ENCODE data around the gene LRP8.
A peak's percentile ranks its signal among the peaks of the same experiment; 100 is the strongest.

LRP8 gene

DNA sequence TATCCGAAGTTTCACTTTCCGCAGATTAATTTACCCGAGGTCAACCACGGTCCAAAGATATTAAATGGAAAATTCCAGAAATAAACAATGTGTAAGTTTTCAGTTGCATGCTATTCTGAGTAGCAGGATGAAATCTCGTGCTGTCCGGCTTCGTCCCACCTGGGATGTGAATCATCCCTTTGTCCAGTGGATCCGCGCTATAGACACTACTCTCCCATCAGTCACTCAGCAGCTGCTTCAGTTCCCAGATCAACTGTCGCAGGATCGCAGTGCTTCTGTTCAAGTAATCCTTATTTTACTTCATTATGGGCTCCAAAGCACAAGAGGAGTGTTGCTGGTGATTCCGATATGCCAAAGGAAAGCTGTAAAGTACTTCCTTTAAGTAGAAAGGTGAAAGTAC is 8.3 kb upstream of the LRP8 start:
- no peak overlapping the region for H3K4me3 Mint-ChIP-seq
- H3K27me3 Mint-ChIP-seq: no peaks in the 10 kb centered on the region
- H3K36me3 Mint-ChIP-seq: no peaks in the 10 kb centered on the region
- no peak overlapping the region for H3K27ac Mint-ChIP-seq
- H3K9me3 Mint-ChIP-seq (ENCODE audit: low read depth): no peaks in the 10 kb centered on the region
- peaks cover 12% of the 10 kb centered on the region for H3K4me1 Mint-ChIP-seq (ENCODE audit: low read depth)

DNA sequence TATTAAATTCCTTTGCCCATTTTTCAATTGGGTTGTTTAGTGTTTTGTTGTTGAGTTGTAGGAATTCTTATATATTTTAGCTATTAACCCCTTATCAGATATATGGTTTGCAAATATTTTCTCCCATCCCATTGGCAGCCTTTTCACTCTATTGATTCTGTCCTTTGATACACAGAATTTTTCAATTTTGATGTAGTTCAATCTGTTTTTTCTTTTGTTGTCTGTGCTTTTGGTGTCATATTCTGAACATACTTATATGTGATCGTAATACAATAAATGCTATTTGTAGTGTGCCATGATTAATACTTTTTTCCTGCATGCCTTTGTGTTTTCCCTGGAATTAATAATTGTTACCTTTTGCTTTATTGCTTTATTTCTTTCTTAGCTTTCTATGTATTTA is 7.8 kb upstream of the LRP8 start:
- no peaks in the 10 kb centered on the region for H3K9me3 Mint-ChIP-seq (ENCODE audit: low read depth)
- no peaks in the 10 kb centered on the region for H3K27me3 Mint-ChIP-seq
- no peak overlapping the region for H3K27ac Mint-ChIP-seq
- H3K36me3 Mint-ChIP-seq: no peaks in the 10 kb centered on the region
- H3K4me1 Mint-ChIP-seq (ENCODE audit: low read depth): peaks cover 11% of the 10 kb centered on the region
- H3K4me3 Mint-ChIP-seq: no peak overlapping the region

DNA sequence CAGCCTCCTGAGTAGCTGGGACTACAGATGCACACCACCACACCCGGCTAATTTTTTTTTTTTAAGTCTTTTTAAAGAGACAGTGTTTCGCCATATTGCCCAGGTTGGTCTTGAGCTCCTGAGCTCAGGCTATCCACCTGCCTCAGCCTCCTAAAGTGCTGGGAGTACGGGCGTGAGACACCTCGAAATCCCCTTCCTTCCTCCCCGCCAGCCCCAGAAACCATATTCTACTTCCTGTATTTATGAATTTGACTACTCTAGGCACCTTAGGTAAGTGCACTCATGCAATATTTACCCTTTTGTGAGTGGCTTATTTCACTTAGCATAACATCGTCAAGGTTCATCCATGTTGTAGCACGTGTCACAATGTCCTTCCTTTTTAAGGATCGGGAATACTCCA is 6.9 kb upstream of the LRP8 start:
- H3K9me3 Mint-ChIP-seq (ENCODE audit: low read depth): no peaks in the 10 kb centered on the region
- no peak overlapping the region for H3K4me3 Mint-ChIP-seq
- H3K27ac Mint-ChIP-seq: no peak overlapping the region

GRCh38 chr1:53334312-53334711 is 6.4 kb upstream of the LRP8 start:
- Mint-ChIP-seq H3K4me3 (no peak overlapping the region), H3K27ac (no peak overlapping the region), H3K9me3 (ENCODE audit: low read depth) (no peaks in the 10 kb centered on the region), H3K27me3 (no peaks in the 10 kb centered on the region), H3K4me1 (ENCODE audit: low read depth) (peaks cover 9% of the 10 kb centered on the region), H3K36me3 (no peaks in the 10 kb centered on the region)

More for the DNA sequence above, 6.9 kb upstream of the LRP8 start:
- Mint-ChIP-seq H3K4me1 (ENCODE audit: low read depth) (peaks cover 9% of the 10 kb centered on the region), H3K36me3 (no peaks in the 10 kb centered on the region), H3K27me3 (no peaks in the 10 kb centered on the region)

DNA sequence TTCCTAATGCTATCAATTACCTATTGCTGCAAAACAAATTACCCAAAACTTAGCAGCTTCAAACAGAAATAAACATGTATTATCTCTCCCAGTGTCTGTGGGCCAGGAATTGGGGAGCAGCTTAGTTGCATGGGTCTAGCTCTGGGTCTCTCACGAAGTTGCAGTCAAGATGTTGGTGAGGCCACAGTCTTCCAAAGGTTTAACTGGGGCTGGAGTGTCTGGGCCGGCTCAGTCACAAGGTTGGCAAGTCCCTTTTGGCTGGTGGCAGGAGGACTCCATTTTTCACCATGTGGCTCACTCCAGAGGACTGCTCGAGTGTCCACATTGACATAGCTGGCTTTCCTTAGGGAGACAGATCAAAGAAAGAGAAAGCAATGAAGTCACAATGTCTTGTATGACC is 5.0 kb upstream of the LRP8 start:
- peaks cover 11% of the 10 kb centered on the region for H3K4me1 Mint-ChIP-seq (ENCODE audit: low read depth)
- no peak overlapping the region for H3K4me3 Mint-ChIP-seq
- H3K36me3 Mint-ChIP-seq: no peaks in the 10 kb centered on the region
- no peaks in the 10 kb centered on the region for H3K9me3 Mint-ChIP-seq (ENCODE audit: low read depth)
- no peaks in the 10 kb centered on the region for H3K27me3 Mint-ChIP-seq
- H3K27ac Mint-ChIP-seq: no peak overlapping the region

GRCh38 chr1:53332186-53332564 is 4.3 kb upstream of the LRP8 start:
- Mint-ChIP-seq H3K4me1 (ENCODE audit: low read depth) (peaks cover 11% of the 10 kb centered on the region), H3K36me3 (no peaks in the 10 kb centered on the region), H3K27me3 (no peaks in the 10 kb centered on the region), H3K4me3 (no peak overlapping the region), H3K27ac (no peak overlapping the region), H3K9me3 (ENCODE audit: low read depth) (no peaks in the 10 kb centered on the region)

DNA sequence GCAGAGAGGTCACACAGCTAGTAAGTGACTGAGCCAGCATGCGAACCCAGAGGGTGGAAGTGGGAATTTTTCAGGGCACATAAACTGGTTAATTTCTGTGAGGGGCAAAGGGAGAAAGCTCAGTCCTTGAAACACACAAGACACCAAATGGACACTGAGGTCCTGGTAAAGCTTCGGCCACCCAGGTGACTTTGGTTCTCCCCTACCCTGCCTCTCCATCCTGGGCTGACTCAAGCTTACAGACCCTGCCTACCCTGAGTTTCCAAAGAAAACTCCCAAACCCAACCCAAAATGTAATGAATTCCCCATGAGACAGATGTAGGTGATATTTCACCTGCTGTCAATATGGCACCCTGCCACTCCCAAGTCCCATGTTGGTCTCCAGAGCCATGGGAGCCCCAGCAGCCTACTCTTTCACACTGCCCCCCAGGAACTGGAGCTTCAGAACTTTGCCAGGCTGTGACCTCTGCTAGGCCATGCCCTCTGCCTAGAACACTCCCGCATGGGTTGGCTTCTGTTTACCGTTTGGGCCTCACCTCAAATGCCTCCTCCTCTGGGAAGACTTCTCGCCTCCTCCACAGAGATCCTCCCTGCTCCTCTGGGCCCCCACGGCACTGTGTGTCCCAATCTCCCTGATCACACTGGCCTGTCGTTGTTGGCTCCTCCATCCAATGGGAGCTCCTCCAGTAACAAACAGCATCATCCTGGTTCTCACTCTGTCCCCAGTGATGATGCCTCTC is 3.7 kb upstream of the LRP8 start:
- H3K9me3 Mint-ChIP-seq (ENCODE audit: low read depth): no peaks in the 10 kb centered on the region
- no peaks in the 10 kb centered on the region for H3K27me3 Mint-ChIP-seq
- no peak overlapping the region for H3K4me3 Mint-ChIP-seq
- H3K4me1 Mint-ChIP-seq (ENCODE audit: low read depth): peaks cover 11% of the 10 kb centered on the region
- H3K36me3 Mint-ChIP-seq: no peaks in the 10 kb centered on the region
- H3K27ac Mint-ChIP-seq: no peak overlapping the region

GRCh38 chr1:53330819-53331218 is 2.9 kb upstream of the LRP8 start:
- Mint-ChIP-seq H3K27ac (no peak overlapping the region), H3K4me3 (no peak overlapping the region), H3K36me3 (no peaks in the 10 kb centered on the region)

DNA sequence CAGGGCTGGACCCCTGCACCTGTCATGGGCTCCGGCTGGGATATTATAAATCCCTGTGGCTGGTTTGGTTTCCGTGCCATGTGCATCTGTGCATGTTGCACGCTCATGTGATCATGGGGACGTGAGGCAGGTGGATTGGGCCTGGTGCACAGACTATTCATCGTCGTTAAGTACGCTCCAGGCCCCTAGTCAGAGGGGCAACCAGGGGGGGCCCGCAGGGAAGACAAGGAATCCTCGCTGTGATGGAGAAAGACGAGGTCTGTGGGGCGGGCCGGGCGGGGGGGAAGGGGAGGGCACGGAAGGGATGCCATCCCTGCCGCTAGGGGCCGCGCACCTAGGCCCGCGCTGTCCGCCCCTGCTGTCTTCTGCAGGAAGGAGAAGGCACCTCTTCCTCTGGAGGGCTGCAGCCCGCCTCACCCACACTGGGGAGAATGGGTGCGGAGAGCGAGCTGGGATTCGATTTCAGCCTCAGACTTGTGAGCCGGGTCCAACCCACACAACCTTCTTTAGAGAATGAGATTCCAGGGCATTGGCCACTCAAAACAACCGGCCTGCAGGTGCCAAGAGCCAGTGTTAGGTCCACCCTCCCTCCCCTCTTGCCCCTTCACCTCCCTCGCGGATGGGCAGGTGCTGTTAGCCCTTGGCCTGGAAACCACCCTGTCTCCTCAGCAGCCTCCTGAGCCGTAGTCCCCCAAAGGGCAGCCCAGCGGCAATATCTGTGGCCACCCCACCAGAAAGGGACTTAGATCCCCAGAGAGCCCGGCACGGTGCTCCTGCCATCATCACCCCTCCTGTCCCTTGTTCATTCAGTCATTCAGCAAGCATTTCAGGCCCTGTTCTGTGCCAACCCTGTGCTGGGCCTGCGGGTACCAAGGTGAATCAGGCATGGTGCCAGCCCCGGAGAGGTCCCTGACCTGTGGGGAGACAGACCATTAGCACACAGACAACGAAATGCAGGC is 950 bp upstream of the LRP8 start:
- Mint-ChIP-seq H3K9me3 (ENCODE audit: low read depth) (no peaks in the 10 kb centered on the region), H3K4me1 (ENCODE audit: low read depth) (peaks cover 15% of the 10 kb centered on the region), H3K4me3 (peak overlapping the region; percentile 92), H3K27me3 (no peaks in the 10 kb centered on the region), H3K27ac (peak overlapping the region; percentile 96), H3K36me3 (peaks cover 5% of the 10 kb centered on the region)

More at GRCh38 chr1:53330819-53331218, 2.9 kb upstream of the LRP8 start:
- no peaks in the 10 kb centered on the region for H3K27me3 Mint-ChIP-seq
- H3K4me1 Mint-ChIP-seq (ENCODE audit: low read depth): peaks cover 13% of the 10 kb centered on the region
- no peaks in the 10 kb centered on the region for H3K9me3 Mint-ChIP-seq (ENCODE audit: low read depth)

GRCh38 chr1:53327182-53327913 is 522 bp downstream of the LRP8 start:
- Mint-ChIP-seq H3K27me3 (no peaks in the 10 kb centered on the region), H3K27ac (peak overlapping the region; percentile 96), H3K4me3 (peak overlapping the region; percentile 93), H3K36me3 (peaks cover 5% of the 10 kb centered on the region), H3K9me3 (ENCODE audit: low read depth) (no peaks in the 10 kb centered on the region), H3K4me1 (ENCODE audit: low read depth) (peaks cover 15% of the 10 kb centered on the region)

- H3K27ac Mint-ChIP-seq: peak overlapping the region; percentile 96
- H3K27me3 Mint-ChIP-seq: no peaks in the 10 kb centered on the region
- peaks cover 5% of the 10 kb centered on the region for H3K36me3 Mint-ChIP-seq
- H3K4me1 Mint-ChIP-seq (ENCODE audit: low read depth): peaks cover 17% of the 10 kb centered on the region
- peak overlapping the region; percentile 93 for H3K4me3 Mint-ChIP-seq
- no peaks in the 10 kb centered on the region for H3K9me3 Mint-ChIP-seq (ENCODE audit: low read depth)
These were observed 1.2 kb downstream of the LRP8 start for GRCh38 chr1:53326598-53327181.

DNA sequence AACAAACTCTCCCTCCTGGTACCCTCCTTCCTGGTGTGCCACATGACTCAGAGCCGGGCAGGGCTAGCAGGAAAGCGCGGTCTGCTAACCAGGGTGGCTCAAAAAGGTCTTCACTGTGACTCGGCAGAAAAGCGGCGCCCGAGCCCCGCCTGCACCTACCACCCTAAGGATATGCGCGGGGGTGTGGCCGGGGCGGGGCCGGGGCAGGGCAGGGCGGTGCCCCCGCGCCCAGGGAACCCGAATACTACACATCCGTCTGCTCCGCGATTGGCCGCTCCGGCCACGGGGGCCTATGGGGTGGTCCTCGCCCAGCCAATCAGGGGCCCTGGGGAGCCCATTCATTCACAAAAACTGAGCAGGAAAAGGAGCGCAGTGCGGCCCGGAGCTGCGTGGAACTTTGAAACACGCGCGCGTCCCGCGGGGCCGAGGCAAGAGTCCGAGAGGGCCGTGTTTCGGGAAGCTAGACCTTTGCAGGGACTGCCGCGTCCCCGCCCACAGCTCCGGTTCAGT is 1.7 kb downstream of the LRP8 start:
- Mint-ChIP-seq H3K27me3 (no peaks in the 10 kb centered on the region), H3K36me3 (peaks cover 5% of the 10 kb centered on the region), H3K27ac (peak overlapping the region; percentile 95), H3K9me3 (ENCODE audit: low read depth) (no peaks in the 10 kb centered on the region), H3K4me1 (ENCODE audit: low read depth) (peaks cover 17% of the 10 kb centered on the region), H3K4me3 (peak overlapping the region; percentile 93)

- Mint-ChIP-seq H3K4me3 (peak overlapping the region; percentile 93), H3K4me1 (ENCODE audit: low read depth) (peaks cover 17% of the 10 kb centered on the region), H3K27me3 (no peaks in the 10 kb centered on the region), H3K36me3 (peaks cover 5% of the 10 kb centered on the region), H3K27ac (peak overlapping the region; percentile 94), H3K9me3 (ENCODE audit: low read depth) (no peaks in the 10 kb centered on the region)
These were observed 2.4 kb downstream of the LRP8 start for GRCh38 chr1:53325326-53326087.
